Raji (cell line): ENCODE data around the gene DGKI.

Experiments used
- POLR2A ChIP-seq: IDR thresholded peaks from 2 replicates; pipeline ENCODE4 v1.6.1; 2011; ENCODE audit warnings: low read depth, low read length, control low read depth; ENCODE audit not compliant: insufficient read depth

DGKI gene

GRCh38 chr7:137829337-137829992 lies 17.3 kb downstream of the DGKI start:
- no peak for TF ChIP-seq POLR2A

- TF ChIP-seq POLR2A = no peak
Observed at GRCh38 chr7:137828456-137828855, 18.3 kb downstream of the DGKI start.

DNA sequence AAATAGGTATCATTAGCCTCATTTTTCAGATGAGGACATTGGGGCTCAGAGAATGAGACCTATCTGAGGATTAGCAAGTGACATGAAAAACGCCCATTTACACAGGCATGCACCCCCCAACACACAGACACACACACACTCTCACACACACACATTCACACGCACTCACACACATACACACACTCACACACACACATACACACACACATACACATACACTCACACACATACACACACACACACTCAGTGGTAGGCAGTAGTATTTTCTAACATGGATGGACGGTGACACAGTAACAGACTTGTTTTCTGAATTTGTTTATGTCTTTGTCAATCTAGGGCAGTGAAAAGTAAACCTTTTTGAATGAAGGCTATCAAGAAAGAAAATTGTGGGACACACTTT lies 21.3 kb downstream of the DGKI start:
- no peak for TF ChIP-seq POLR2A

DNA sequence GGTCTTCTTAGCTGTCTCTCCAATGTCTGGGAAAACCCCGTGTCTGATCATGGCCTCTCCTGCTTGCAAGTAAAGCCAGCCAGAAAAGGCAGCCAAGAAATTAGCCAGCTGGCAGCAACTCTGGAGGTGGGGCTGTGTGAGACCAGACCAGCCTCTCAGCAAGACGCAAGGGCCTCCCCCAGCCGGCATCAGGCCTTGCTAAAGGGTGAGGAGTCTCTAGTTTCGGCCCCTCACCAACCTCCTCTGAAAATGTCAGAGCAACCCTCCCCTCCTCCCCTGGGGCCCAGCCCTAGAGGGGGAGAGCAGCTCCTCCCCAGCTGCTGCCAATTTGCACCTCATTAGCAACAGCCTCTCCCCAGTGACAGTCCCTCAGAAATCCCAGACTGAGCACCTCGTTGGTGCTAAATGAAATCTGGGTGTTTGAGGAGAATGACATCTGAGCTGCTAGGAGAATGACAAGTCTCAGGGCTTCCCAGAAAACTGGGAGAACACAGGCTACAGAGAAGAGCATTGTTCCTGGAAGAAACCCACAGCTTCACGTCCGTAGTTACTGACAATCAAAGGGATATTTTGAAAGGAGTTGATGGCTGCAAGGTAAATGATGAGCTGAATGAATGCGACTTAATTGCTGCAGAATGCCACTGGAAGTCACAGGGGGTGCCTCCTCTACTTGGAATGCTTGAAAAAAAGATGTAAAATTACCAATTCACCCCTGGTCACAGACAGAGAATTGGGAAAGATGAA lies 25.9 kb downstream of the DGKI start:
- no peak for TF ChIP-seq POLR2A

GRCh38 chr7:137820156-137820555 lies 26.6 kb downstream of the DGKI start:
- no peak for TF ChIP-seq POLR2A

DNA sequence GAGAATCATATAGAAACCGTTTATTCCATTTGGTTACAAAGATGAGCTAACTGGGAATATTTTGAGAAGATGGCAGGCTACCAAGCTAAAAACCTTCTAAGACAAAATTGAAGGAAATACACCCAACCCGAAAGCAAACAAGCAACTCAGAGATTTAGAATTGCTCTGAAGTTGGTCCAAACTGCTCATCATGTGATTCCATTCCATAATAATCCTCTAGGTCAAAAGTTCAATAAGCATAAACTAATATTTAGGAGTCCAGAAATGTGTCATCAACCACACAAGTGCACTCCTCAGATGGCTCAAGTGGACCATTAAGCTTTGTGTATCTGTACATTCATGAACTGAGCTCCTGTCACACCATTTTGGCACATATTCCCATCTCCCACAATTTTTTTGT lies 28.7 kb downstream of the DGKI start:
- TF ChIP-seq POLR2A = no peak

- no peak for TF ChIP-seq POLR2A
Observed at GRCh38 chr7:137816696-137817320, 30.0 kb downstream of the DGKI start.

DNA sequence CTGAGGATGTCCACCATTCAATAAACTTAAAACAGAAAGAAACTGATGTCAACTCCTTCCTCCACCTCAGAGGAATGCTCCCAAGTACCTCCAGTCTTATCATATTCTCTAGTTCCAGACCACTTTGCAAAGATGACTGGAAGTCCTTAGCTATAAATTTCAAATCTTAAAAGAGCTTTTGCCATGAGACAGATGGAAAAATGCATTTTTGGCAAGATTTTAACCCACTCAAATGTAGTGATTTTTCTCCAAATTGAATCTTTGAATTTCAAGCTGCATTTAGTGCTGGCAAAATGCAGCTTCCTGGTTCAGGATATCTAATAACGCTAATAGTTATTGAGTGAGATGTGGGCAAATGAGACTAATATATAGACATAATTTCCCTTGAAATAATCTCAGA lies 33.2 kb downstream of the DGKI start:
- TF ChIP-seq POLR2A = no peak

DNA sequence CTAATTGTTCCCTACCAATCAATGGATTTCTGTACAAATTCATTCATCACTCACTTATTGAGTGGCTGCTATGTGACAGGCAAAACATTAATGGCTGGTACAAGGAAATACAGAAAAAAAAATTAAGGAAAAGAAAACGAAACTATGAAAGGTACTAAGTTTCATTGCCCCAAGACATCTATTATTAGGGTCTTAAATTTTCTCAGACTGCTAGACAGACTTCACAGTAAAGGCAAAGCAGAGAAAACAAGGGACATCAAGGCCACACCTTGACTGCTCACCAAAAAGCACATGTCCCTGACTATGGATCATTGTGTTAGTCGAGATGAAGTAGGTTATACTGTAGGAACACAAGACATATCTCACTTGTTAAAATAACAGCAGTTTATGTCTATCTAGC lies 36.5 kb downstream of the DGKI start:
- no peak for TF ChIP-seq POLR2A

GRCh38 chr7:137804836-137805235 lies 41.9 kb downstream of the DGKI start:
- no peak for TF ChIP-seq POLR2A

DNA sequence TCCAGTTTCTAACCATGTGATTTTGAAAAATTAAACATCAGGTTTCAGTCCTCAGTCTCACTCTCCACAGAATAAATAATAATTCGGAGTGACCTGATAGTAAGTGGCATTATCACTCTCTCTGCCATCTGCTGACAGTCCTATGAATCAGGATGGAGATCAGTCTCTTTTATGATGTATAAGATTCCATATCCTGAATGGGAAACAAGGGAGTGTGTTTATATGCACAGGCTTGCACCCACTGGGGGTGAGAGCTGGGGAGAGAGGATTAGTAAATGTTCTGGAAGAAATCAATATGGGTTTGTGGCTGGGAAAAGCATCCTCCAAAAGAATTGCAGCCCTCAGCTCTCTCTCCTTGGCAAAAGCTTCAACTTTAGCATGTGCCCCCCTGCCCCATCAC lies 45.3 kb downstream of the DGKI start:
- TF ChIP-seq POLR2A = no peak

GRCh38 chr7:137801003-137801402 lies 45.8 kb downstream of the DGKI start:
- no peak for TF ChIP-seq POLR2A

DNA sequence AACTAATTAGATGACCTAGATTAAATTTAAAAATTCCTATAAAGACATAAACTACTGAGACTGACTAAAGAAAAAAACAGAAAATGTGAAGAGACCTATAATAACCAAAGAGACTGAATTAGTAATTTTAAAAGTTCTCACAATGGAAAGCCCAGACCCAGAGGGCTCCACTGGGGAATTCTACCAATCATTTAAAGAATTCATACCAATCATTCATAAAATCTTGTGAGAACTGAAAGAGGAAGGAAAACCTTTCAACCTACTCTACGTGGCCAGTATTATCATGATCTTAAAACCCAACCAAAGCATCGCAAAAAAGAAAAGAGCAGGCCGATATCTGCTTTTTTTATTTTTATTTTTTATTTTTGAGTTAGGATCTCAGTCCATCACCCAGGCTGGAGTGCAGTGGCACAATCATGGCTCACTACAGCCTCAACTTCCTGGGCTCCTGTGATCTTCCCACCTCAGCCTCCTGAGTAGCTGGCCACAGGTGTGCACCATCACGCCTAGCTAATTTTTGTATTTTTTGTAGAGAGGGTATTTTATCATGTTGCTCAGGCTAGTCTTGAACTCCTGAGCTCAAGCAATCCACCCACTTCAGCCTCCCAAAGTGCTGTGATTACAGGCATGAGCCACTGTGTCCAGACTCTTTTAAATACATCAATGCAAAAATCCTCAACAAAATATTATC lies 48.6 kb downstream of the DGKI start:
- TF ChIP-seq POLR2A = no peak

DNA sequence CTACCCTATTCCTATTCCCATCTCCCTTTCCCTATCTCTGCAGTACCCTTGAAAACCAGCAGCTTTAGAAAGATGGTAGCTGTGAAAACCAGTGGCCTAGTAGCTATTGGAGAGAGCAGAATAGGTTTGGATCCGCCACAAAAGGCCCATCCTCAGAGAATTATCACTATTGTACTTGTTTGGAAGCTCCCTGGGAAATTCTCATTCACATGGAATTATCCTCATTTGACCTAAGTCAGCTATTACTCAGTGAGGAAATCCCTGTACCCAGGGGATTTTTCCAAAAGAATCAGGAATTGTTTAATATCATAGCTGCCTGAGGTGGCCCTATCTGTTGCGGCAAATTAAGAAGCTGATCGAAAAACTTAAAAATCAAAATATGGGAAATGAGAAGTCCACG lies 51.6 kb downstream of the DGKI start:
- no peak for TF ChIP-seq POLR2A

- TF ChIP-seq POLR2A = no peak
Observed at GRCh38 chr7:137791930-137792329, 54.8 kb downstream of the DGKI start.

DNA sequence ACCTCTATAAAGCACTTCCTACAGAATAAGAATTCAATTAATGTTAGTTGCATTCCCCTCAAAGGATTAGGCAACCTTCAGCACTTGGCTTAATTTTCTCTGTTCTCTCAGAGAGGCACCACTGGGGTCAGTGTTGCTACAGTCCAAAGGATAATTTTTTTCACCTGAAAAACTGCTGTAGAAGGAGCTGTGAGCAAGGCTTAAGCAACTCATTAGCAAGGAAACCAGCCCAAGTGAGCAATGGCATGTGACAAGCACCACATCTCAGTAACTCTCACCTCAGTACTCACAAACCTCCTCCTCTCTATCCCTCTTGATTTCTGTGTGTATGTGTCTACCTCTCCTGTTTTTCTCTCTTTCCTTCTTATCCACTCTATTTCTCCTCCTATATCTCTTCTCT lies 55.9 kb downstream of the DGKI start:
- TF ChIP-seq POLR2A = no peak

DNA sequence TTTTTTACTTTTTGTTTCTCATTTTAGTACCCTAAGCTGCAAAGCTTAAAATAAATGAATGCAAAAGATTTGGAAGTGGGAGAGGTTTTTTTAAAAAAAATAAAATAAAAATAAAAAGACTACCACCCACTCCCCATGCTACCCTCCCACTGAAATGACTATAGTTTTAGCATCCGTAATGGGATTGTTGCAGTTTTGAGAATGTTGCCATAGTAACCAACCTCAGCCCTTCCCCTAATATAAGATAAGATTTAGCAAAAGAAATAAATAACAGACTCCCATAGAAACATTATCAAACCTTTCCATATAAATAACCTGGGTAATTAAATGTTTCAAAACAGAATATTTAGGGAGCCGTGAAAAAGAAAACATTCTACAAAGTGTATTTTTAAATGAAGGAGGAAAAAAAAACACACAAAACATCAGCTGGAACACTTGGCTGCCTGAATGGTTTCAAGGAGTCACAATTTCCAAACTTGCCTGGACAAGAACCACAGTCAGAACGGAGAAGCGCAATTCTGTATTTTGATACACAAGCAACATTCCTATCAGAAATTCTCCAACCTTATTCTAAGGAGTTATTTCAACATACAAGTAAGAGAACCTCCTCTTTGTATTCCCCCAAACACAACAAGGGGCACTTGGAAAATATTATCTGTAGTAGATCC lies 57.4 kb downstream of the DGKI start:
- TF ChIP-seq POLR2A = no peak
